ENCODE data around the gene CPLX3.

The CPLX3 gene

GRCh38 chr15:74794970-74795349 lies 31.5 kb upstream of the CPLX3 start:
- Histone ChIP-seq H3K9ac (no peak overlapping the region), H2AFZ (ENCODE audit: low read depth) (no peak overlapping the region), H3K27ac (no peak overlapping the region), H4K20me1 (ENCODE audit: insufficient read depth) (peaks cover 10% of the 10 kb centered on the region; the same call in 1 of the 2 replicates), H3K27me3 (ENCODE audit: insufficient read depth, low read depth) (no peaks in the 10 kb centered on the region), H3K4me1 (ENCODE audit: low read depth, poor library complexity, severe bottlenecking) (peaks cover 55% of the 10 kb centered on the region), H3K4me2 (no peak overlapping the region), H3K4me3 (IDR thresholded peaks at IDR 0.05; ENCODE audit: insufficient read depth, low read depth, low read length) (no peak overlapping the region), H3K79me2 (ENCODE audit: insufficient read depth, low read depth) (peaks cover 72% of the 10 kb centered on the region), H3K36me3 (ENCODE audit: insufficient read depth) (no peaks in the 10 kb centered on the region)
- no peak for TF ChIP-seq CTCF (conservative IDR thresholded peaks at IDR 0.05; ENCODE audit: low read depth, low read length)

- Histone ChIP-seq H3K79me2 (ENCODE audit: insufficient read depth, low read depth) (peaks cover 61% of the 10 kb centered on the region), H4K20me1 (ENCODE audit: insufficient read depth) (peaks cover 8% of the 10 kb centered on the region; the same call in 1 of the 2 replicates), H3K4me2 (no peak overlapping the region), H3K27me3 (ENCODE audit: insufficient read depth, low read depth) (no peaks in the 10 kb centered on the region), H3K27ac (no peak overlapping the region), H2AFZ (ENCODE audit: low read depth) (no peak overlapping the region), H3K36me3 (ENCODE audit: insufficient read depth) (no peaks in the 10 kb centered on the region), H3K9ac (no peak overlapping the region), H3K4me1 (ENCODE audit: low read depth, poor library complexity, severe bottlenecking) (peaks cover 51% of the 10 kb centered on the region), H3K4me3 (IDR thresholded peaks at IDR 0.05; ENCODE audit: insufficient read depth, low read depth, low read length) (no peak overlapping the region)
- TF ChIP-seq CTCF (conservative IDR thresholded peaks at IDR 0.05; ENCODE audit: low read depth, low read length), result no peak
Measured at GRCh38 chr15:74795966-74796625, 30.3 kb upstream of the CPLX3 start.

DNA sequence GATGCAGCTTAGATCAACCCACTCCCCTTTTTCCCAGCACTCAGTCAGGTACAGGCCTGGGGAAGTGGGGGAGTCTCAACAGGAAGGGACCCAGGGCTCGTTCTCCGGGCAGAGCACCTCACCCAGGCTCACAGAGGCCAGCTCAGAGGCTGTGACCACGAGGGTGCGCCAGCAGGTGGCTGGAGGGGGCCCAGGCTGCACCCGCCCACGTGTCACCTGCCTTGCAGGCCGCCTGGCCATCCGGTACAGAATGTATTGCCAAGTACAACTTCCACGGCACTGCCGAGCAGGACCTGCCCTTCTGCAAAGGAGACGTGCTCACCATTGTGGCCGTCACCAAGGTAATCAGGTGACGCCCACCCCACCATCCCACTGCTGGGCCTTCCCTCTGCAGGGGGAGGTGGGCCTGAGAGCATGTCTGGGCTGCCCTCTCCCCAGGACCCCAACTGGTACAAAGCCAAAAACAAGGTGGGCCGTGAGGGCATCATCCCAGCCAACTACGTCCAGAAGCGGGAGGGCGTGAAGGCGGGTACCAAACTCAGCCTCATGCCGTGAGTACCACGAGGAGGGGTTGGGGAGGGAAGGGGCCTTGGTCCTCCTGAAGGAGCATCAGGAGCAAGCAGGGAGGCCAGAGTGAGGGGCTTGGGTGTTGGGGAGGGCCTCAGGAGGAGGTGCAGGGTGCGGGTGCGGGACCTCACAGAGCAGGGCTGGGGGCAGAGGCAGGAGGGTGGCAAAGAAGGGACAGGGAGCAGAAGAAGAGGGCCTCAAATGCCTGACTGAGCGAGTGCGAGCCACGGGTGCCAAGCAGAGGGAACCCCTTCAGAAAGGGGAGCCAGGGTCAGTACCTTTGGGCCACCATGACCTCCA lies 27.8 kb upstream of the CPLX3 start:
- Histone ChIP-seq H2AFZ (ENCODE audit: low read depth) (no peak overlapping the region), H3K4me3 (IDR thresholded peaks at IDR 0.05; ENCODE audit: insufficient read depth, low read depth, low read length) (no peak overlapping the region), H4K20me1 (ENCODE audit: insufficient read depth) (no peaks in the 10 kb centered on the region), H3K79me2 (ENCODE audit: insufficient read depth, low read depth) (peaks cover 37% of the 10 kb centered on the region; the same call in 1 of the 2 replicates), H3K27ac (peak overlapping the region; percentile 55; the same call in 1 of the 2 replicates), H3K27me3 (ENCODE audit: insufficient read depth, low read depth) (no peaks in the 10 kb centered on the region), H3K9ac (no peak overlapping the region), H3K36me3 (ENCODE audit: insufficient read depth) (no peaks in the 10 kb centered on the region), H3K4me1 (ENCODE audit: low read depth, poor library complexity, severe bottlenecking) (peaks cover 35% of the 10 kb centered on the region), H3K4me2 (no peak overlapping the region; the same call in 1 of the 2 replicates)
- TF ChIP-seq CTCF (conservative IDR thresholded peaks at IDR 0.05; ENCODE audit: low read depth, low read length), result no peak

DNA sequence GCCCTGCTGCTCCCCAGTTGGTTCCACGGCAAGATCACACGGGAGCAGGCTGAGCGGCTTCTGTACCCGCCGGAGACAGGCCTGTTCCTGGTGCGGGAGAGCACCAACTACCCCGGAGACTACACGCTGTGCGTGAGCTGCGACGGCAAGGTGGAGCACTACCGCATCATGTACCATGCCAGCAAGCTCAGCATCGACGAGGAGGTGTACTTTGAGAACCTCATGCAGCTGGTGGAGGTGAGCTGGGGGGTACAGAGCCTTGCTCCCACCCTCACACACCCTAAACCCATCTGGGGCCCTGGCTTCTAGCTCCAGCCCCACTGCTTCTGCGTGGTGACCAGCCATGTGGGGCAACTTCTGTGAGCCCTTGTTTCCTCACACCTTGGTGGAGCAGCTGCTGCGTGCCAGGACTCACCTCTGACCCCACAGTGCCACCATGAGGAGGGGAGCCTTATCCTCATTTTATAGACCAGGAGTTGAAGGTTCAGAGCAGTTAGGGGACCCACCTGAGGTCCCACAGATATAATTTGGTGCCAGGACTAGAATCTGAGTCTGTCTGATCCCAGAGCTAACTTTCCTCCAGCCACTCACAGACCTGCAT lies 27.1 kb upstream of the CPLX3 start:
- Histone ChIP-seq H3K79me2 (ENCODE audit: insufficient read depth, low read depth) (peaks cover 36% of the 10 kb centered on the region; the same call in 1 of the 2 replicates), H3K36me3 (ENCODE audit: insufficient read depth) (no peaks in the 10 kb centered on the region), H3K4me2 (peak overlapping the region; percentile 50; the same call in 1 of the 2 replicates), H3K9ac (peak overlapping the region; percentile 44; the same call in 1 of the 2 replicates), H4K20me1 (ENCODE audit: insufficient read depth) (no peaks in the 10 kb centered on the region), H3K27ac (peak overlapping the region; percentile 55), H3K4me1 (ENCODE audit: low read depth, poor library complexity, severe bottlenecking) (peaks cover 35% of the 10 kb centered on the region), H3K4me3 (IDR thresholded peaks at IDR 0.05; ENCODE audit: insufficient read depth, low read depth, low read length) (no peak overlapping the region), H3K27me3 (ENCODE audit: insufficient read depth, low read depth) (no peaks in the 10 kb centered on the region), H2AFZ (ENCODE audit: low read depth) (no peak overlapping the region)
- TF ChIP-seq CTCF (conservative IDR thresholded peaks at IDR 0.05; ENCODE audit: low read depth, low read length), result no peak

Data from KMS-11 (cell line).